ENCODE measurements around the gene NAALADL2.
"Not testable (repeated sequence)": the region's sequence is repeated elsewhere in the genome, so short reads cannot be mapped to it uniquely, and the experiment has no call there.

The NAALADL2 gene

DNA sequence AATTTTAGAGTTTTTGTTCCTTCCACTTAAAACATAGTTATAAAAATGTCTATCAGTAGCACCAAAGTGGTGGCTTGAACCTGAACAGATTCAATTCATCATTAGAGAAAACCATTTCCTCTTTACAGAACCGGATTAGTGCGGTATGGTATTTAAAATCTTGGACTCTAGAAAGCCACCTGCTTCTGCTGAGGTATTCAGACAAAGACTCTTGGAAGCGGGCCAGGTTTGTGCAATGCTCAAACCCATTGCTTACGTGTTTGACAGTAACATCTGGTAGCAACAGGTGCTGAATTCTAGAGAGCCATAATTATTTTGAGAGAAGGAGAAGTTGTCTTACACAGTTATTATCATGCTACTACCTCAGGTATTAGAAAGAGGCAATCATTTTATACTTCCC is 290.5 kb downstream of the NAALADL2 start:
- DNase-seq: no peak

GRCh38 chr3:175150812-175151401 is 291.8 kb downstream of the NAALADL2 start:
- no peak for DNase-seq

GRCh38 chr3:175153595-175153994 is 294.5 kb downstream of the NAALADL2 start:
- no peak for DNase-seq

GRCh38 chr3:175155172-175155571 is 296.0 kb downstream of the NAALADL2 start:
- no peak for DNase-seq

DNA sequence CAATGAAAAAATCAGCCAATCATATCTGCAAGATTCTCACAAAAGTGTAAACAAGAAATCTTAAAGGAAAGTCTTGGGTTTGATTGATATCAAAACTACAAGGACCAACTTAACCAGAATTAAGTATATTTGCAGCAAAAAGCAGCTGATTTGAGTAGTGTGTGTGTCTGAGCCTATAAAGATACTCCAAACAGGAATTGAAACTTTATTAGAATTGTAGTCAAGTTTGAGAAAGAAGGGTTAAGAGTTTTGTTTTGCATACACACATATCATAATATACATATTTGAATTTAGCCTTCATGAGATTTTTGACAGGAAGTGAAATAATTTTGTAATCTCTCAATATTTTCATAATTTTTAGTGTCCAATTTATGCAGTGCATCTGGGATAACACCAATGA is 300.1 kb downstream of the NAALADL2 start:
- no peak for DNase-seq

DNA sequence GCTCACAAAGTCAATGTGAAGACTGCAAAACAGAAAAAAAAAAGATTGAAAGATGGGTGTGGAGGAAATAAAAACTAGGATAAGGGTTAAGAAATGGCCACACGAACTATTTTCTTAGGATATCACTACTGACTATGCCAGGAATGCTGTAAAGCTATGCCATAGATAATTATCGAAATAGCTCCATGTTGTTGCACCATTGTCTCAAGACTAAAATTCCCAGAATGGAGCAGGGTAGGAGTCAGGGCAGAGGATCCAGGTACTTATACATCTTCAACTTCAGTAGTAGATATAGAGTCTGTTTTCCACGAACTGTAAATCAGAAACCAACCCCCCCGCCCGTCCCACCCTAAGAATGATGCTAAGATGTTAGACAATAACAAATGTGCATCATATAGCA is 302.2 kb downstream of the NAALADL2 start:
- DNase-seq: no peak

GRCh38 chr3:175163686-175164085 is 304.6 kb downstream of the NAALADL2 start:
- DNase-seq: no peak

GRCh38 chr3:175173117-175173516 is 314.0 kb downstream of the NAALADL2 start:
- not testable (repeated sequence) for DNase-seq

GRCh38 chr3:175176556-175176955 is 317.4 kb downstream of the NAALADL2 start:
- no peak for DNase-seq

GRCh38 chr3:175179055-175179454 is 319.9 kb downstream of the NAALADL2 start:
- DNase-seq: no peak

DNA sequence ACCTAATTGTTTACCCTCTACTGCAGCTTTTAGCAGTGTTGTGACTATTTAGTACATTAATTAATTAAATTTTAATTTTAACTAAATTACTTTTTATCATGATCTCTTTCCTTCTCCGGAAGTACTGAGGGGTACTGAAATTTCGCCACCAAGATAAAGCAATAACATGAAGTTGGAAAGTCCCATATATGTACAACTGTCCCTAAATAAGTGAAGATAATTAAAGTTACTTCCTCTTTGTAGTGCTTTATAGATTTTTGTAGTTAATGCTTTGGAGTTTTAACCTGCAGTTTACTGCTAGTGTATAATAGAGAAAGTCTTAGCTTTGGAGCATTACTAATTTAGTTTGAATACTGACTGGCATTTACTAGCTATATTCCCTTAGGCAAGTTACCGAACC is 325.3 kb downstream of the NAALADL2 start:
- no peak for DNase-seq

DNA sequence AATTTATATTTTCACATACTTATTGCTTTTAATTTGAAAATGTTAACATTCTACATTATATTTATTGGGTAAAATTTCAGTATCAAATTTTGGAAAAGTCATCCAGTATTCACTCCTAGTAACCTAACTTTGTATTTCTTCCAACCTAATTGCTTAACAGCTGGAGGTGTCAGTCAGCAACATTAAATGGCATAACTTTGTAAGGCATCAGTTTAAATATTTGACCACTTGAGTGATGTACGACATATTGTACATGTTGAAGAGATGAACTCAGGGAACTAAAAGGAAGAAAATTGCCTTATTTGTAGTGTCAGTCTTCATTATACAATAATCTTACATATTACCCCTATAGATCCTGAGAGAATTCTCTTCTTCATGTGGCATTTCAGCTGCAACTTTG is 326.8 kb downstream of the NAALADL2 start:
- DNase-seq: no peak

DNA sequence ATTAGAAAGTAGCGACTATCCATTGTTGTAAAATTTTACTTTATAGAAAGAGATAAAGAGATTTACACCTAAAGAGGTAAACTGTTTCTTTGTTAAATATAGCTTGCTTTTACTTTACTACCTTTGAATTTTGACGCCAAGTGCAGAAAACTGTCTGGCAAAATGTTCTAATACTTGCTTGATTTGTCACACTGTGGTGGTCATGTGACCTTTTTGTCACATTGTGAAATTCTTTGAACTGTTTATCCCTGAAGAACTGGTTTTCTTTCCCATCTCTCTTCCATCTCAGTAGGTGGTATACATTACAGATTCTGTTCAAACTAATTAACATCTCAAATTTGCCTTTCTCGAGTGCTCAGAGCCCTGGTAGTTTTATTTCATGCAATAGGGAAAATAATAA is 327.4 kb downstream of the NAALADL2 start:
- no peak for DNase-seq

DNA sequence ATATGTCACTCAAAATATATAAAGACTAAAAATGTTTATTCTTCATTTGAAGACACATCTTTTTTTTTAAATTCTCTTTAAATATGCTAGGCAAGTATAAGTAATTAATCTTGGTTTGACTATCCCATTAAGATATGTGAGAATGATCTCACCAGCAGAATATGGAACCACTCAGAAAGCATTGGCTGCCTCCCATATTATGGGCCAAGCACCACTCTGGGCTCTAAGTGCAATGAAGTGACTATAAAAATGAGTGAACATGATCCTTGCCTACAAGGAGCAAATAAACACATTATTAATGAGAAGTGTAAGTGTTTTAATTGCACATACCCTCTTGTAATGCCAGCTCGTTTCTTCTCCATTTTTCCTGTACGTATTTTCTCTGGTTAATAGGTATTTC is 328.5 kb downstream of the NAALADL2 start:
- no peak for DNase-seq

GRCh38 chr3:175192536-175192935 is 333.4 kb downstream of the NAALADL2 start:
- no peak for DNase-seq

GRCh38 chr3:175193815-175194518 is 334.8 kb downstream of the NAALADL2 start:
- DNase-seq: no peak

DNA sequence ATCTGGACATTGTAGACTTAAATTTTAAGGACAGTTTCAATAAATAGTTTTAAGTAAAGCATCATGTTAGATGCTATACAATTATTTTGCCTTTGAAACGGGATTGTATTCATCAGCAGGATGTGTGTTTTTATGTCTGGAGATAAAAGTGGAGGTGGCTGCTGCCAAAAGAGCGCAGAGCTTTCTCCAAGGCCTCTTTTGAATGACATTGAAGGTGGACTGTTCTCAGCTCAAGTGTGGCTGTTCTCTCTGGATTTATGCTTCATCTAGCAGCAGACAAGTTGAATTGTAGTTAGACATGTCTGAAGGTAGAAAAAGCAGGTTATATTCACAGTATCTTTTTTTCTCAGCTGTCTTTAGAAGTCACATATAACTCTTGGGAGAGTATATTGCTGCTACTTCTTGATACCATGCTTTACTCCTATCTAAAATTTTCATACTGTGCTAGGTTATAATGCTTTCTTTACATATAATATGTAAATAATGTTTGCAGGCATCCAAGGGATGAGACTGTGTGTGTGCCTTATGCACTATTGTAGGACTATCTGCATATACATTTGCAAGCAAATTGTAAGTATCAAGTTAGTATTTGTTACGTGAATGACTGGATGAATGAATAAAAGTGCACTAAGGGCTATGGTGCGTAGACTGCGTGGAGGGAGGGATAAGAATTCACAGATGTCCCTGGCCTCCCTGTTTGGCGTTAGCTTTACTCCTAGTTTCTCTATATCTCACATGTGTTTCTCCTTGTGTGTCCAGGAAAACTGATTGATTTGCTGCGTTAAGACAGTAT is 340.1 kb downstream of the NAALADL2 start:
- DNase-seq: peak; percentile 90

GRCh38 chr3:175199961-175200360 is 340.8 kb downstream of the NAALADL2 start:
- no peak for DNase-seq

GRCh38 chr3:175200391-175201095 is 341.4 kb downstream of the NAALADL2 start:
- no peak for DNase-seq

DNA sequence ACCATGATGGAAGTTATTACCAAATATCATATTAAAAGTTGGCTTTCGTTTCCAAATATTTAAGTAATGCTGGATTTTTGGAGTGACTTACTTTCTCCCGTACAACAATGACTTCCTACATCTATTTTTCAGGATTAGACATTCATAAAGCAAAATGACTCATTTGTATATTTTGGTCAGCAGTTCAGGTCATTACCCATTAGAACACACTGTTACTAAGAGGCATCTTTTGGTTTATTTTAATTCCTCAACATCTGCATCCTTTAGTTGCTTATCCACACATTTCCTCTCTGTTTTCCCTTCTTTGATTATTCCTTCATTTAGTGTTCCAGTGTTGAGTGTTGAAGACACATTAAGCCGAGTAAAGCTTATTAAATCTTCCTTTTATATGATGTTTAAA is 348.2 kb downstream of the NAALADL2 start:
- DNase-seq: no peak

GRCh38 chr3:175208326-175208725 is 349.2 kb downstream of the NAALADL2 start:
- DNase-seq: no peak

DNA sequence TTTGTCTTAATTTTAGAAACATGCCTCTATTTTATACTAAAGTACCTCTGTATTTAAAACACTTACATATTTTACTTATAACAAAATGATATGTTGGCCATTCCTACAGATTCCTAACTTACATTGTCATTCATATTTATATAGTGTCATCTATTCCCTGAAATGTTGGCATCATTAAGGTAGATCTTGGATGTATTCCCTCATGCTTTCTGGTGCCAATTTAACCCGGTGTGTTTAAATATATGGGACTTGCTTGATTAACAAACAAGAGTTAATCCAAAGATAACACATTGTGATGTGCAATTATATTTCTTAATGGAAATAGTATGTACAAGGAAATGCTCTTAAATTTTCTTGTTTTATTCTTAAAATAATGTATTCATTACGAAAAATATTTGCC is 352.3 kb downstream of the NAALADL2 start:
- DNase-seq: no peak

GRCh38 chr3:175212896-175213295 is 353.8 kb downstream of the NAALADL2 start:
- no peak for DNase-seq

Measured in NCI-H526 treated with DMSO at 0.1 percent for 48 hours (cell line).